Measurements from ENCODE around the gene CCNQ.

- TF ChIP-seq, protein P1, sequence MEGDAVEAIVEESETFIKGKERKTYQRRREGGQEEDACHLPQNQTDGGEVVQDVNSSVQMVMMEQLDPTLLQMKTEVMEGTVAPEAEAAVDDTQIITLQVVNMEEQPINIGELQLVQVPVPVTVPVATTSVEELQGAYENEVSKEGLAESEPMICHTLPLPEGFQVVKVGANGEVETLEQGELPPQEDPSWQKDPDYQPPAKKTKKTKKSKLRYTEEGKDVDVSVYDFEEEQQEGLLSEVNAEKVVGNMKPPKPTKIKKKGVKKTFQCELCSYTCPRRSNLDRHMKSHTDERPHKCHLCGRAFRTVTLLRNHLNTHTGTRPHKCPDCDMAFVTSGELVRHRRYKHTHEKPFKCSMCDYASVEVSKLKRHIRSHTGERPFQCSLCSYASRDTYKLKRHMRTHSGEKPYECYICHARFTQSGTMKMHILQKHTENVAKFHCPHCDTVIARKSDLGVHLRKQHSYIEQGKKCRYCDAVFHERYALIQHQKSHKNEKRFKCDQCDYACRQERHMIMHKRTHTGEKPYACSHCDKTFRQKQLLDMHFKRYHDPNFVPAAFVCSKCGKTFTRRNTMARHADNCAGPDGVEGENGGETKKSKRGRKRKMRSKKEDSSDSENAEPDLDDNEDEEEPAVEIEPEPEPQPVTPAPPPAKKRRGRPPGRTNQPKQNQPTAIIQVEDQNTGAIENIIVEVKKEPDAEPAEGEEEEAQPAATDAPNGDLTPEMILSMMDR (conservative IDR thresholded peaks at IDR 0.05; ENCODE audit: low read length): no peak
- no peak for TF ChIP-seq EZH2phosphoT487 (IDR thresholded peaks at IDR 0.05; ENCODE audit: borderline replicate concordance)
These were observed 36.4 kb downstream of the CCNQ start for GRCh38 chrX:153562546-153562945.
